GM15510 (cell line): ENCODE results near the gene PPM1B.

Experiments
- POLR2A ChIP-seq: IDR thresholded peaks from 3 replicates; pipeline ENCODE4 v1.6.1; 2011; ENCODE audit warnings: borderline replicate concordance; ENCODE audit not compliant: insufficient read length; ENCODE audit errors: extremely low read depth

The PPM1B gene

DNA sequence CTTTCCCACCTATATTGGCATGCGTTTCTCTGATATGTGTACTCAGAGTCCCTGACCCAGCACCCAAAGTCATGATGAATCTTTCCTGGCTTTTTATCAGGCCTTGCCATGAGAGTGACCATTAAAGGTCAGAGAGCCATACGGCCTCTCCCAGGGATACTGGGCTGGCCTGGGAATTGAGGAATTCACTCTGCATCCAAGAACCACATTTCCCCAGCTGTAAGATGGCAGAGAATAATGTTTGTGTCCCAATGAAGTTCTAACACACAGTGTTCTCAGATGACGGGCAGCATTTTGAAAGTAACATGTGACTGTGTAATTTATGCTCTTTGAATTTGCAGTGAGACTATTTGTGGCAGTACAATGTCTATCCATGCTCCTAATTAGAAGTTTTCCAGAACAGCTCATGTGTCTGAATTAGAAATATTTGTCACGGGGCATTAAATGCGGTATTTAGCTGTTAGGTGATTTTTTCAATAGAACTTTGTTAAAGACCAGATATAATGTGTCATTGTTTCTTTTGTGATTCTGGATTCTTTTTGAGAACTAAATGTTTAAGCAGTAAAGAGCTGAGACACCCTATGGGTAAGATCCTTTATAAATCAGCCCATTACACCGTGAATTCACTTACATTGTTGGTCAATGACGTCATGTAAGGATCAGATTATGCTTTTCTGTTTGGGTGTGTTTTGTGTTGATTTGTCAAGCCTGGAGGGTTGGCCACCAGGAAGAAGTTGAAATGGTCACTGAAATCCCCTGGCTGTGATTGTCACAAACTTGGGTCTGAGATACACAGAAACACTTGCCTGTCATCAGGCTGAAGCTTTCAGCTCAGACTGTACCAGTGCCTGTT, 99.3 kb downstream of the PPM1B start:
- no peak for TF ChIP-seq POLR2A

DNA sequence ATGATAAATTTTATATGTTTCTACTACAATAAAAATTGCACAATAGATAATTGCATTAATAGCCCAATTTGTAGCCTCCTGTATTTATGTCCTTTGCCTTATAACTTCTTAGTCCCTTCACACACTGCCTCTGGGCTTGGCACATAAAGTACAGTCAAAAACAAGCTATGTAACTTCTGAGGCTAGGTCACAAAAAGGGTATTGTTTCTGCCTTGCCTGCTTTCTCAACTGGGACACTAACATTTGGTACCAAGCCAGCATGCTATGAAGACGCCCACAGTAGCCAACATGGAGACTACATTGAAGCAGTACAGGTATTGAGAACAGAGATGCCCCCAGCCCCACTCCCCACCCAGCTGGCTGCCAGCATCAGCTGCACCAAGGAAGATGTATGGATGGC, 101.2 kb downstream of the PPM1B start:
- TF ChIP-seq POLR2A, result no peak

- TF ChIP-seq POLR2A, result no peak
Measured at GRCh38 chr2:44271296-44271695, 102.6 kb downstream of the PPM1B start.

DNA sequence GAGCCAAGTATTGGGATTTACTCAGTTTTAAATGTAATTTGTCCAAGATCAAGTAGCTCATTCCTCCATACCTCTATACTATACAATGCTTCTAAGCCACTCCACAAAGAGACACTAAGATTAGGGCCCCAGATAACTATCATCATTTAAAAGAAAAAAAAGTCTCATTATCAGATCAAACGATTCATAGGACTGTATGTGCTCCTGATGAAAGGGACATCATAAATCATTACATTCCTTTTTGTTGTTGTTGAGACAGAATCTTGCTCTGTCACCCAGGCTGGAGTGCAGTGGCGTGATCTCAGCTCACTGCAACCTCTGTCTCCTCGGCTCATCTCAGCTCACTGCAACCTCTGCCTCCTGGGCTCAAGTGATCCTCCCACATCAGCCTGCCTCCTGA, 104.4 kb downstream of the PPM1B start:
- no peak for TF ChIP-seq POLR2A

GRCh38 chr2:44273596-44273995, 104.9 kb downstream of the PPM1B start:
- TF ChIP-seq POLR2A, result no peak

DNA sequence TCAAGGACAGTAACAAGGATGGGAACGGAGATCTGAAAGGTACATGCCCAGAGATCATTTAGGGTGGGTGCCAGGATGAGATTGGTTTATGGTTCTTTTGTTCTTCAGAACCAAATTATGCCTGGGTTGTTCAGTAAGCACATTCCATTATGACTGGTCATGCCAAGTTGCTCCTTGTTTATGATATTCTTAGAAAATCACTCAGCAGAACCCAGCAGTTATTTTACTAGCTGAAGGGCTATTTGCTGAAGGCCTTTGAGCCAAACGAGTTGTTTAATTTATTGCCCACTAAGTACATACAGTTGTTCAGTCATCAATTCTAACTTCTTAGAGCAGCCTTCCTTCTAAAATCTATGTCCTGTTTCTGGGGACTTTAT, 107.2 kb downstream of the PPM1B start:
- TF ChIP-seq POLR2A, result no peak

DNA sequence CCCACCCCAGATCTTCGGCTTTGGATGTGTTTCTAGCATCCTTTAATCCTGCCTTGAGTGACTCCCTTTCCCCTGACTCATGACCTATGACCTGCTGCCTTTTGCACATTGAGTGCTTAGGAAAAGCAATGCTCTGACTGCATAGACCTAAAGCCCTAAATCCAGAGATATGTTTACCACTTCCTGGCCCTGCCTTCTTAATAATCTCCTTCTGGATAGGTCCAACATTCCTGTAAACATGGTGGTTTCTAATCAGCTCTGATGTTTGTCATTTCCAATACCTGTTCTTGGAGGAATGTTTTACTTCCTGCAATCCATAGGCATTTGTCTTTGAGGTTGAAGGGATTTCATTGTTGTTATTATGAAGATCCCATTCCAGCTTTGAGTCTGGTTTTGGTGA, 108.9 kb downstream of the PPM1B start:
- no peak for TF ChIP-seq POLR2A

DNA sequence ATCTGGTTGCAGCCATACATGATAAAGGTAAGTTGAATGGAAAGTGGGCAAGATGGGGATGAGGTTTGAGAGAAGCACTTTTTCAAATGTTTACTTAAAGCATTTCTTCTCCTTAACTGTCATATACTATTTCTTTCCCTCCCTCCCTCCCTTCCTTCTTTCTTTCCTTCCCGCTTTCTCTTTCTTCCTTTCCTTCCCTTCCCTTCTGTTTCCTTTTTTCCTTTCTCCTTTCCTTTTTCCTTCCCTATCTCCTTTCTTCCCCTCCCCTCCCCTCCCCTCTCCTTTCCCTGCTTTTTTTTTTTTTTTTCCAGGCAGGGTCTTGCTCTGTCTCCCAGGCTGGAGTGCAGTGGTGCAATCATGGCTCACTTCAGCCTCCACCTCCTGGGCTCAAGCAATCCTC, 112.2 kb downstream of the PPM1B start:
- no peak for TF ChIP-seq POLR2A
